Endothelial cell of umbilical vein (primary cell): ENCODE results near the gene C10orf67.

Source experiments
- CTCF ChIP-seq, 2 donors: IDR thresholded peaks; 1 replicate in 1 of 2; 2 replicates in 1 of 2; pipeline ENCODE4 v1.5.1; 2011; ENCODE audit warnings: low read length in 2 of 2, mild to moderate bottlenecking in 2 of 2, moderate library complexity in 2 of 2, control low read depth in 1 of 2, inconsistent platforms in 1 of 2, low read depth in 1 of 2; ENCODE audit not compliant: insufficient read depth in 1 of 2; ENCODE audit errors: extremely low read depth in 1 of 2
- EZH2 ChIP-seq: IDR thresholded peaks from 2 replicates; pipeline ENCODE4 v1.6.1; 2012; ENCODE audit warnings: borderline replicate concordance, low read depth, mild to moderate bottlenecking, moderate library complexity, low read length, inconsistent platforms; ENCODE audit not compliant: severe bottlenecking
- MAX ChIP-seq: IDR thresholded peaks from 2 replicates; pipeline ENCODE4 v1.6.1; 2011; ENCODE audit not compliant: insufficient read depth, insufficient read length
- POLR2A ChIP-seq: IDR thresholded peaks from 2 replicates; pipeline ENCODE4 v1.6.1; 2012; ENCODE audit warnings: low read depth, mild to moderate bottlenecking, control low read depth, low read length
- POLR2AphosphoS5 ChIP-seq: IDR thresholded peaks from 2 replicates; pipeline ENCODE4 v1.6.1; 2012; ENCODE audit warnings: low read depth, mild to moderate bottlenecking, control low read depth, low read length, moderate library complexity; ENCODE audit not compliant: insufficient read depth

GRCh38 chr10:23204773-23205172 is 139.8 kb downstream of the C10orf67 start:
- TF ChIP-seq CTCF (IDR thresholded peaks at IDR 0.05; ENCODE audit: extremely low read depth in 1 of 2, insufficient read depth in 1 of 2, low read depth in 1 of 2, low read length in 2 of 2) (no peak), POLR2A (no peak), MAX (no peak), POLR2AphosphoS5 (no peak), EZH2 (no peak)
